Activated CD8-positive, alpha-beta T cell treated with anti-CD3 and anti-CD28 coated beads, Interleukin-2, amount 10 ng/mL, durations not matched to agents 7 days and 5 days (primary cell): ENCODE measurements around the gene PPM1D. TPM values are rescaled to one million over a fixed set of nuclear protein-coding genes. Genes with fewer than 3 reads are reported as not detected.
"Not testable (repeated sequence)": the region's sequence is repeated elsewhere in the genome, so short reads cannot be mapped to it uniquely, and the experiment has no call there.

Experiments used
- ATAC-seq: fragments of 150-1000 bp; cut with Tn5 transposase; one replicate; pipeline ENCODE4 v1.10.0; 2021; ENCODE audit warnings: moderate library complexity
- CTCF ChIA-PET: fragments of 350-600 bp; sonication (Branson Sonifier 250); formaldehyde crosslinking; loops from one replicate; lab custom pipeline; 2021; ENCODE audit warnings: antibody characterized with exemption; lab: Charles Lee
- POLR2A ChIA-PET: fragments of 350-600 bp; sonication (Branson Sonifier 250); formaldehyde crosslinking; loops from one replicate; lab custom pipeline; 2021; ENCODE audit warnings: antibody characterized with exemption; lab: Charles Lee
- DNase-seq: peaks from one replicate; pipeline ENCODE4 v3.0.0-alpha.2; 2020
- H3K27ac Mint-ChIP-seq: one replicate; pipeline ENCODE4 v1.8.0; 2021; ENCODE audit warnings: mild to moderate bottlenecking, mixed read lengths
- H3K27me3 Mint-ChIP-seq: one replicate; pipeline ENCODE4 v1.8.0; 2021; ENCODE audit warnings: low read depth, mixed read lengths
- H3K36me3 Mint-ChIP-seq: one replicate; pipeline ENCODE4 v1.8.0; 2021; ENCODE audit warnings: low read depth, mixed read lengths
- H3K4me1 Mint-ChIP-seq: one replicate; pipeline ENCODE4 v1.8.0; 2021; ENCODE audit warnings: low read depth, mixed read lengths
- H3K4me3 Mint-ChIP-seq: one replicate; pipeline ENCODE4 v1.8.0; 2021; ENCODE audit warnings: mild to moderate bottlenecking, mixed read lengths
- H3K9me3 Mint-ChIP-seq: one replicate; pipeline ENCODE4 v1.8.0; 2022; ENCODE audit warnings: mixed read lengths; ENCODE audit not compliant: insufficient read depth
- total RNA-seq, 2 experiments: library from RNA; stranded (reverse); gene quantifications; one replicate each; pipeline ENCODE4 v1.2.3, GENCODE V29; 2021

Gene PPM1D
- total RNA-seq, 2 experiments from 2014 or later: 20.4 to 21.2 TPM

DNA sequence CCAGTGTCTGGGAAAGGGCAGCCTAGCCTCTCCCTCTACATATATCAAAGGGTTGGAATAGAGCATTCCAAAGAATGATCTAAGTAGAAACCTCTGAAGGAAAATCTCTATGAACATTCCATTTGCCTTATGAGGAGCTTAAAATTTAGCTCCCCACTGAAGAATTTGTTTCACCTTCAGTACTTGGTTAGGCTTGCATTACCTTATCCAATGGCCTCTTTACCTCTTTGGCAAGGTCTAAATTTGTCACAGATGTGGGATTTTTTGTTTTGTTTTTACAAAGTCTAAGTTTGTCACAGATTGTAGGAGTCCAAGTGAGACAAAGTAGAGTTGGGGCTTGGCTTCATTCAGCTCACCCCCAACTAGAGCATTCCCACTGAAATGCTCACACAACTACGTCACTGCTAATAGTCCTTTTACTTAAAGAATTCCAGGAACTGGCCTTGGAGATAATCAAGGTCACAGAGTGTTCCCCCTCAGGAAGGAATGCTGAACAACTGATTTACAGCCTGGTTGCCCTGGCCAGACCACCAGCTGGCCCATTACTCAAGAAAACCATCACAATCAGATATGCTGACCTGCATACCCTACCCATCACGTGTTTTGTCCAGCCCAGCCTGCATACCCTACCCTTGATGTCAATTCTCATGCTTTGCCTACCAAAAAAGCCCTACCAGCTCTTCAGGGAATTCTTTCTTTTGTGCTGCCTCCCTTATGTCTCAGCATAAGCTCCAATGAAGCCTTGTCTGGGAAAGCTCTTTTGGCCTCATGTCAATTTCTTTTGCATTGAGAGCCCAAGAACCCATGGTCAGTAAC, 26.5 kb upstream of the PPM1D start:
- Mint-ChIP-seq H3K9me3 (no peaks in the 10 kb centered on the region), H3K4me3 (no peak overlapping the region), H3K27ac (no peak overlapping the region), H3K27me3 (peaks cover 22% of the 10 kb centered on the region), H3K36me3 (no peaks in the 10 kb centered on the region), H3K4me1 (peaks cover 9% of the 10 kb centered on the region)
- ATAC-seq (no peak), DNase-seq (no peak)
- ChIA-PET CTCF (interaction anchor here (0.7 kb wide), 1 partner anchor 82 kb away, joined by 3 read pairs; no protein-coding TSS in a partner anchor), POLR2A (no interaction called here)

DNA sequence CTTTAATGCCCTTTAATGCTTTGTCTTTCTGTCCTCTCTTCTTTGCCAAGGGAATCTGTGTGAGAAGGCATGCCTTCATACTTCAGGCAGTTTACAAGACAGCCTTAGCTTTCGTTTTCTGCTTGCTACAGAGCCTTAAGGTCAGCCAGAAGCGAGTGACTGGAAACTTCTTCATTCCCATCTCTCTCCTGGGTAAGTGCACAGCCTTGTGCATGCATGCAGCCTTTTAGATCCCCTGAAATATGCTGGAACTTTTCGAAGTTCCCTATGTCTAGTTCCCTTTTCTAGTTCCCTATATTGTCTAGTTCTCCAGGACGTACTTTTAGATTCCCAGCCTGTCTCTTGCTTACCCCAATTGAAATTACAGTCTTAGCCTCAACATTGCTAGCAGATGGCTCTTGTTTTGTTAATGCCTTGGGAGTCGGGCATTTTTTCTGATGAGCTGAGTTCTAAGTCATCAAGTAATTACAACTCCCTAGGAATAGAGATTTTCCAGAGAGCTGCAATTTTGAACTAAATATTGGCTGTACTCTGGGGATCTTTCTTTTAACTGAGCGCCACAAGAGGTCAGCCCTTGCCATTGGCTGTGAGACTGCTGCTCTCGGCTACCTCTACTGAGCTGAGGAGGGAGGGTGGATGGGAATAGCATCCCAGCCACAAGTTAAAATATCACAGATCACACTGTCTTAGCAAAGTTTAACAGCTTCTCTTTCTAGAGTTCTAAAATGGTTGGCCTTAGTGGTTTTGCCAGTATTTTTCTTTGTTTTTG, 22.7 kb upstream of the PPM1D start:
- peak overlapping the region; percentile 78 for H3K4me3 Mint-ChIP-seq
- no peaks in the 10 kb centered on the region for H3K36me3 Mint-ChIP-seq
- ChIA-PET POLR2A (interaction anchor here (0.7 kb wide), 1 partner anchor 9 kb away, joined by 3 read pairs; no protein-coding TSS in a partner anchor), CTCF (interaction anchor here (0.6 to 1.8 kb wide), 6 partner anchors 9 to 156 kb away, joined by 3 to 7 read pairs (median 3); no protein-coding TSS in a partner anchor)
- peak overlapping the region; percentile 61 for H3K27ac Mint-ChIP-seq
- H3K9me3 Mint-ChIP-seq: no peaks in the 10 kb centered on the region
- H3K4me1 Mint-ChIP-seq: peaks cover 9% of the 10 kb centered on the region
- peak; percentile 67 for ATAC-seq
- DNase-seq: peak; percentile 22
- H3K27me3 Mint-ChIP-seq: peaks cover 13% of the 10 kb centered on the region

DNA sequence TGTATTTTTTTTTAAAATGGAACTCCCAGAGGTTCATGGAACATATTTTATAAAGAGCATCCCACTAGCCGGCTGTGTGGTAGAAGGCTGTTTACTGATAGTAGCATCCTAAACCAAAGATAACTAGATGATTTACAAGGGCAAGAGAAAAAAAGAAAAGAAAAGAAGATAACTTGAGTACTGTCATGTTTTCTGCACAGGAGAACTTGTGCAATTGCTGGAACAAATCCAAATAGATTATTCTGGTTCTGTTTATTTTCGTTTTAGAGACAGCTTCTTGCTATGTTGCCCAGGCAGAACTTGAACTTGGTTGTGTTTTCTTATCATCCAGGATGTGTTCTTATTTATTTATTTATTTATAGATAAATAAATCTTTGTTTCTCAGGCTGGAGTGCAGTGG, 20.9 kb upstream of the PPM1D start:
- no peaks in the 10 kb centered on the region for H3K36me3 Mint-ChIP-seq
- no peaks in the 10 kb centered on the region for H3K9me3 Mint-ChIP-seq
- no peak for DNase-seq
- peaks cover 7% of the 10 kb centered on the region for H3K27me3 Mint-ChIP-seq
- H3K4me1 Mint-ChIP-seq: peaks cover 9% of the 10 kb centered on the region
- ChIA-PET CTCF (interaction anchor here (0.6 to 2.8 kb wide), 4 partner anchors 10 to 1018 kb away, joined by 3 to 10 read pairs (median 4); no protein-coding TSS in a partner anchor), POLR2A (interaction anchor here (1.1 kb wide), 1 partner anchor 20 kb away, joined by 3 read pairs; no protein-coding TSS in a partner anchor)
- no peak overlapping the region for H3K27ac Mint-ChIP-seq
- ATAC-seq: no peak
- no peak overlapping the region for H3K4me3 Mint-ChIP-seq

DNA sequence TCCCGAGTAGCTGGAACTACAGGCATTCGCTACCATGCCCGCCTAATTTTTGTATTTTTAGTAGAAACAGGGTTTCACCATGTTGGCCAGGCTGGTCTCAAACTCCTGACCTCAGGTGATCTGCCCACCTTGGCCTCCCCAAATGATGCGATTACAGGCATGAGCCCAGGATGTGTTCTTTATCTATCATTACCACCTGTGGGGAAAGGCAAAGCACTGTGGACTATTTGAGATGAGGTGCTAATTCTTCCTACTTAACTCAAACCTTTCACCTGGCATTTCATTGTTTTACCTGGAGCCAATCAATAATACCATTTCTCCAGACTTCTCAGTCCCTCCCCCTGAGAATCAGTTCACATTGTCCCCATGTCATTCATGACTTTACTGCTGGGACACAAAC, 20.4 kb upstream of the PPM1D start:
- peaks cover 6% of the 10 kb centered on the region for H3K27me3 Mint-ChIP-seq
- CTCF ChIA-PET: interaction anchor here (2.8 kb wide), 1 partner anchor 10 kb away, joined by 10 read pairs; no protein-coding TSS in a partner anchor
- DNase-seq: no peak
- H3K4me3 Mint-ChIP-seq: no peak overlapping the region
- POLR2A ChIA-PET: interaction anchor here (1.1 kb wide), 1 partner anchor 20 kb away, joined by 3 read pairs; no protein-coding TSS in a partner anchor
- no peaks in the 10 kb centered on the region for H3K36me3 Mint-ChIP-seq
- no peaks in the 10 kb centered on the region for H3K9me3 Mint-ChIP-seq
- no peak for ATAC-seq
- peaks cover 9% of the 10 kb centered on the region for H3K4me1 Mint-ChIP-seq
- H3K27ac Mint-ChIP-seq: no peak overlapping the region

DNA sequence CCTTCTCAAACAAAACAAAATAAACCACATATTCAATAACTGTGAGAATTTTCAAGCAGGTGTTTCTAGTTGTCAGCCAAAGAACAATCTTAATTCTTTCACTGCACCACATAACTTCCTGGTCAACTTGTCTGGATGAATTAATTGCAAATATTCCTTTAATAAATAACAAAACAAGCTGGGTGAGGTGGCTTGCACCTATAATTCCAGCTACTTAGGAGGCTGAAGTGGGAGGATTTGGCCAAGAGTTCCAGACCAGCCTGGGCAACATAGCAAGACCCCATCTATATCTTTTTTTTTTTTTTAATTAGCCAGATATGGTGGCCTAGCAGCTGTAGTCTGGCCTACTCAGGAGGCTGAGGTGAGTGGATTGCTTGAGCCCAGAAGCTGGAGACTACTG, 17.0 kb upstream of the PPM1D start:
- no peak for DNase-seq
- Mint-ChIP-seq H3K36me3 (no peaks in the 10 kb centered on the region), H3K4me3 (no peak overlapping the region), H3K27ac (no peak overlapping the region), H3K4me1 (no peaks in the 10 kb centered on the region), H3K27me3 (no peaks in the 10 kb centered on the region), H3K9me3 (no peaks in the 10 kb centered on the region)
- POLR2A ChIA-PET: no interaction called here
- CTCF ChIA-PET: interaction anchor here (1.0 kb wide), 1 partner anchor 13 kb away, joined by 5 read pairs; no protein-coding TSS in a partner anchor
- ATAC-seq: no peak

DNA sequence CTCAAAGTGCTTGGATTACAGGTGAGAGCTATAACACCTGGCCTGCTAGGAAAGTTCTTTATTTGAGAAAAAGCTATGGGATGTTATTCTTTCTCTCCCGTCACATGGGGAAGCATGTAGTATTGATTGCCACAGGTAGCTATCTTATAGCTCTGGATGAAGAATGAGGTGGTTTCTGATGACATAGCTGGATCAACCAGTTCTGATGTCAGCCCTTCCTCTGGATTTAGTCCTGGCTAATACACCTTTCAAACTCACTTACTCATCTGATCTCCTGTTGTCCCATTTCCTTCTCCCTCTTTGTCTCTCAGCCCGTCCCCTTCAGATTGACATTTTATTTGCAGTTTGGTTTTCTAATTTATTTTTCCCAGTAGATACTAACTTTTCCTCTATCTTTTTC, 14.1 kb upstream of the PPM1D start:
- Mint-ChIP-seq H3K36me3 (no peaks in the 10 kb centered on the region), H3K9me3 (no peaks in the 10 kb centered on the region), H3K27me3 (no peaks in the 10 kb centered on the region), H3K4me3 (no peak overlapping the region), H3K4me1 (no peaks in the 10 kb centered on the region), H3K27ac (no peak overlapping the region)
- no peak for ATAC-seq
- no peak for DNase-seq
- ChIA-PET CTCF (interaction anchor here (0.9 to 1.1 kb wide), 2 partner anchors 8 to 9 kb away, joined by 3 read pairs; no protein-coding TSS in a partner anchor), POLR2A (no interaction called here)

DNA sequence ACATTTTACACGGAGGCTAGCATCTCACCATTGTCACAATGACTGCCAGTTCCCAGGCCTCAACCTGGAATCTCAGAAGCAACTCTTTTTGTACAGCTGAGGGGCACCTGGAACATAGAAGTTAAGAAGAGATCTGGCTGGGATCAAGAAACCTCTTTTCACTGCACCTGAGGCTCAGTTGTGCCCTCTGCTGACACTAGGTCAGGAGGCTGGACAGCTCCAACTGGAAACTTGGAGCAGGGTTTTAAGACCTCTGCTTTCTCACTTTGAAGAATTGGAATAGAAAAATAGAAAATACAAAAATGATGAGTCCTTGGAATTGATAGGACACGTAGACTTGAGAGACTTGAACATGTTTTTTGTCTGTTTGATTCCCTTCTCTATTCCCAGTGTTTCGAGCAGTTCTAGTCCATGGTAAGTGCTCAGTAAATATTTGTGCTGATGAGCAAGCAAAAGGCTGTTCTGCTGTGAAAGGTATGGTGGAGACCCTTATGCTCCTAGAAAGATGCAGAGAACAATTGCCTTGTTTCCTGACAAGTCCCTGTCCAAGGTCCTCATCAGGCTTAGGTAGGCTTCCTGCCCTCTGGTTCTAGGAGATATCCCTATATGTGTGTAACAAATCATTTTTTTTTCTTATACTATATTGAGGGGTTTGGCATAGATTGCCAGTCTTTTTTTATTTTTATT, 13.6 kb upstream of the PPM1D start:
- H3K4me3 Mint-ChIP-seq: no peak overlapping the region
- H3K27ac Mint-ChIP-seq: no peak overlapping the region
- no peaks in the 10 kb centered on the region for H3K4me1 Mint-ChIP-seq
- peaks cover 4% of the 10 kb centered on the region for H3K27me3 Mint-ChIP-seq
- no peak for DNase-seq
- no peak for ATAC-seq
- ChIA-PET POLR2A (interaction anchor here (0.5 kb wide), 1 partner anchor 9 kb away, joined by 3 read pairs; no protein-coding TSS in a partner anchor), CTCF (interaction anchor here (0.9 to 1.1 kb wide), 2 partner anchors 8 to 9 kb away, joined by 3 read pairs; no protein-coding TSS in a partner anchor)
- H3K36me3 Mint-ChIP-seq: no peaks in the 10 kb centered on the region
- no peaks in the 10 kb centered on the region for H3K9me3 Mint-ChIP-seq

DNA sequence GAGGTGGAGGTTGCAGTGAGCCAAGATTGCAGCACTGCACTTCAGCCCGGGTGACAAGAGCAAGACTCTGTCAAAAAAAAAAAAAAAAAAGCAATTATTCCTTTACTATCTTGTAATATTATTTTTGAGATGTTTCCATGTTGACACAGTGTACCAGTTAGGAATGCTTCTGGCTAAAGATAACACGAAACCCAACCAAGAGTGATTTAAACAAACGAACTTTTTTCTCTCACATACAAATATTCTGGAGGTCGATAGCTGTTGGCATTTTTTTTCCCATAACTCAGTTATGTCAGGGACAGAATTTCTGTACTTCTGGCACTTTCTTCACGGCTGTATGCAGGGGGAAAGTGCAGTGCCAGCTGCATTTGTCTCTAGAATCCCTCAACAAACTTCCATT, 9.9 kb upstream of the PPM1D start:
- H3K27ac Mint-ChIP-seq: no peak overlapping the region
- ChIA-PET CTCF (interaction anchor here (0.9 kb wide), 1 partner anchor 20 kb away, joined by 4 read pairs; no protein-coding TSS in a partner anchor), POLR2A (interaction anchor here (1.0 kb wide), 1 partner anchor 10 kb away, joined by 3 read pairs; the partner anchor contains the start of gene PPM1D)
- H3K27me3 Mint-ChIP-seq: peaks cover 7% of the 10 kb centered on the region
- H3K4me3 Mint-ChIP-seq: no peak overlapping the region
- H3K4me1 Mint-ChIP-seq: no peaks in the 10 kb centered on the region
- H3K9me3 Mint-ChIP-seq: no peaks in the 10 kb centered on the region
- no peak for ATAC-seq
- no peaks in the 10 kb centered on the region for H3K36me3 Mint-ChIP-seq
- no peak for DNase-seq

DNA sequence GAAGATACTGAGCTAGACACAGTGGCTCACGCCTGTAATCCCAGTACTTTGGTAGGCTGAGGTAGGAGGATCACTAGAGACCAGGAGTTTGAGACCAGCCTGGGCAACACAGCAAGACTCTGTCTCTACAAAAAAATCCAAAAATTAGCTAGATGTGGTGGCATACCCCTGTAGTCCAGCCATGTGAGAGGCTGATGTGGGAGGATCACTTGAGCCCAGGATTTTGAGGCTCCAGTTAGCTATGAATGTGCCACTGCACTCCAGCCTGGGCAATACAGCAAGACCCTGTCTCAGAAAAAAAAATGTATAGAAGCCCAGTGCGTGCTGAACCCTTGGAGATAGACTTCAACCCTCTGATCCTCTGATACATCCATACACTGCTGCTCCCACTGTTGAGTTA, 7.2 kb upstream of the PPM1D start:
- ATAC-seq: no peak
- ChIA-PET POLR2A (interaction anchor here (0.6 kb wide), 1 partner anchor 1243 kb away, joined by 3 read pairs; no protein-coding TSS in a partner anchor), CTCF (interaction anchor here (2.5 kb wide), 1 partner anchor 9 kb away, joined by 8 read pairs; no protein-coding TSS in a partner anchor)
- DNase-seq: no peak
- H3K9me3 Mint-ChIP-seq: no peaks in the 10 kb centered on the region
- H3K4me1 Mint-ChIP-seq: peaks cover under 1% of the 10 kb centered on the region
- no peaks in the 10 kb centered on the region for H3K36me3 Mint-ChIP-seq
- H3K4me3 Mint-ChIP-seq: no peak overlapping the region
- peaks cover 8% of the 10 kb centered on the region for H3K27me3 Mint-ChIP-seq
- no peak overlapping the region for H3K27ac Mint-ChIP-seq

DNA sequence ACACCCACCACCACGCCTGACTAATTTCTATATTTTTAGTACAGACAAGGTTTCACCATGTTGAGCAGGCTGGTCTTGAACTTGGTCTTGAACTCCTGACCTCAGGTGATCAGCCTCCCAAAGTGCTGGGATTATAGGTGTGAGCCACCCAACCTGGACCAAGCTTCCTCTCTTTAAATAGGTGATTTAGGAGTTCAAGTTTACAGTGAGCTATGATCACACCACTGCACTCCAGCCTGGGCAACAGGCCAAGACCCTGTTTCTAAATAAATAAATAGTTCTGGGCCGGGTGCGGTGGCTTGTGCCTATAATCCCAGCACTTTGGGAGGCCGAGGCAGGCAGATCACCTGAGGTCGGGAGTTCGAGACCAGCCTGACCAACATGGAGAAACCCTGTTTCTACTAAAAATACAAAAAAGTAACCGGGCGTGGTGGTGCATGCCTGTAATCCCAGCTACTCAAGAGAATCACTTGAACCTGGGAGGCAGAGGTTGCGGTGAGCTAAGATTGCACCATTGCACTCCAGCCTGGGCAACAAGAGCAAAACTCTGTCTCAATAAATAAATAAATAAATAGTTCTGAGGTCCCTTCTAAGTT, 6.5 kb upstream of the PPM1D start:
- ATAC-seq, CTCF ChIA-PET, H3K4me3 Mint-ChIP-seq, DNase-seq, H3K4me1 Mint-ChIP-seq, H3K36me3 Mint-ChIP-seq, H3K27ac Mint-ChIP-seq, H3K27me3 Mint-ChIP-seq, POLR2A ChIA-PET, H3K9me3 Mint-ChIP-seq: not testable (repeated sequence)
